Cardiac fibroblast (primary cell): ENCODE measurements around the gene EXOG.

Experiments used
- DNase-seq, 2 donors: peaks; one replicate each; pipeline versions ENCODE4 v3.0.0 to v3.0.0-alpha.2; 2010; ENCODE audit warnings: low read depth in 2 of 2
- H3K4me3 ChIP-seq, 2 donors: replicated peaks in 1 of 2; 1 replicate in 1 of 2; 2 replicates in 1 of 2; pipeline ENCODE4 v1.5.1; 2011; ENCODE audit warnings: low read depth in 2 of 2, low read length in 2 of 2, mild to moderate bottlenecking in 2 of 2, moderate library complexity in 1 of 2
- TF ChIP-seq, protein P1 (sequence below): IDR thresholded peaks from one replicate; pipeline ENCODE4 v1.5.1; 2011; ENCODE audit warnings: low read depth, mild to moderate bottlenecking, low read length, inconsistent platforms

EXOG gene, protein sequence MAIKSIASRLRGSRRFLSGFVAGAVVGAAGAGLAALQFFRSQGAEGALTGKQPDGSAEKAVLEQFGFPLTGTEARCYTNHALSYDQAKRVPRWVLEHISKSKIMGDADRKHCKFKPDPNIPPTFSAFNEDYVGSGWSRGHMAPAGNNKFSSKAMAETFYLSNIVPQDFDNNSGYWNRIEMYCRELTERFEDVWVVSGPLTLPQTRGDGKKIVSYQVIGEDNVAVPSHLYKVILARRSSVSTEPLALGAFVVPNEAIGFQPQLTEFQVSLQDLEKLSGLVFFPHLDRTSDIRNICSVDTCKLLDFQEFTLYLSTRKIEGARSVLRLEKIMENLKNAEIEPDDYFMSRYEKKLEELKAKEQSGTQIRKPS

DNA sequence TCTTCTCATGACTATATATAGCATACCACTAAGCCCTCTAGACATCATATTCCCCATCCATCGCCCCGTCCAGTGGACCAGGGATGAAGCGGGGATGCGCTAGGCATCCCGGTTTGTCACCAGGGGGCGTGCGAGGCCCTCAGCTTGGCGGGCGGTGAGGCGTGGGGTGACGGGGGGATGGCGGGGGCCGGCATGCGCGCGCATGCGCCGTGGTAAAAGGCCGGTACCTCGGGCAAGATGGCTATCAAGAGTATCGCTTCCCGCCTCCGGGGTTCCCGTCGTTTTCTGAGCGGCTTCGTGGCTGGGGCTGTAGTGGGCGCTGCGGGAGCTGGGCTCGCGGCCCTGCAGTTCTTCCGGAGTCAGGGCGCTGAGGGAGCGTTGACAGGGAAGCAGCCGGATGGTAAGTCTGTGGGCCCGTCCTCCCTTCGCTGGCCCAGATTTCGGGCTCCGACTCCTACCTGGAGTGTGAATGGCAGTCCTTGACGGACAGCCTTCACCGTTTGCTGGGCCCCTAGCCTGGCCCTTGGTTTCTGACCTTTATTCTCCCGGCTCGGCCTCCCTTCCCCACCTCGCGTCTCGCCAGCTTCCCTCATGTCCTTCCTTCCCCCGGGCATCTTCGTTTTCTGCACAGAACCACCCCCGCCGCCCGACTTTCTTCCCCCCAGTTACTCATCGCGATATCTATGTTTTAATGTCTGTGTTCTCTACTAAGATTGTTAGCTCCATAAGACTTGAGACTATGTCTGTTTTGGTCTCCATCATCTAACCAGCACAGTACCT, at the start of gene EXOG:
EXOG (plus strand) TSS at position 210 of the 780 bp plus-strand sequence; CDS start at position 238, 28 bp downstream.
- DNase-seq: peak; percentile 92 to 95
- TF ChIP-seq, protein P1, sequence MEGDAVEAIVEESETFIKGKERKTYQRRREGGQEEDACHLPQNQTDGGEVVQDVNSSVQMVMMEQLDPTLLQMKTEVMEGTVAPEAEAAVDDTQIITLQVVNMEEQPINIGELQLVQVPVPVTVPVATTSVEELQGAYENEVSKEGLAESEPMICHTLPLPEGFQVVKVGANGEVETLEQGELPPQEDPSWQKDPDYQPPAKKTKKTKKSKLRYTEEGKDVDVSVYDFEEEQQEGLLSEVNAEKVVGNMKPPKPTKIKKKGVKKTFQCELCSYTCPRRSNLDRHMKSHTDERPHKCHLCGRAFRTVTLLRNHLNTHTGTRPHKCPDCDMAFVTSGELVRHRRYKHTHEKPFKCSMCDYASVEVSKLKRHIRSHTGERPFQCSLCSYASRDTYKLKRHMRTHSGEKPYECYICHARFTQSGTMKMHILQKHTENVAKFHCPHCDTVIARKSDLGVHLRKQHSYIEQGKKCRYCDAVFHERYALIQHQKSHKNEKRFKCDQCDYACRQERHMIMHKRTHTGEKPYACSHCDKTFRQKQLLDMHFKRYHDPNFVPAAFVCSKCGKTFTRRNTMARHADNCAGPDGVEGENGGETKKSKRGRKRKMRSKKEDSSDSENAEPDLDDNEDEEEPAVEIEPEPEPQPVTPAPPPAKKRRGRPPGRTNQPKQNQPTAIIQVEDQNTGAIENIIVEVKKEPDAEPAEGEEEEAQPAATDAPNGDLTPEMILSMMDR: peak; percentile 82
- H3K4me3 ChIP-seq: peak within 1 kb of the TSS; percentile 80 to 82

DNA sequence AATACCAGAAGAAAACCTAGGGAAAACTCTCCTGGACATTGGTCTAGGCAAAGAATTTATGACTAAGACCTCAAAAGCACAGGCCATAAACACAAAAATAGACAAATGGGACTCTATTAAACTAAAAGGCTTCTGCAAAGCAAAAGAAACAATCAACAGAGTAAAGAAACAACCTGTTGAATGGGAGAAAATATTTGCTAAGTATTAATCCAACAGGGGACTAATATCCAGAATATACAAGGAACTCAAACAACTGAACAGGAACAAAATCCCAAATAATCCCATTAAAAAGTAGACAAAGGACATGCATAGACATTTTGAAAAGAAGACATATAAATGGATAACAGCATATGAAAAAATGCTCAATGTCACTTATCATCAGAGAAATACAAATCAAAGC, 49.3 kb upstream of the EXOG start:
- no peak overlapping the region for H3K4me3 ChIP-seq
- TF ChIP-seq, protein P1: no peak
- no peak for DNase-seq

DNA sequence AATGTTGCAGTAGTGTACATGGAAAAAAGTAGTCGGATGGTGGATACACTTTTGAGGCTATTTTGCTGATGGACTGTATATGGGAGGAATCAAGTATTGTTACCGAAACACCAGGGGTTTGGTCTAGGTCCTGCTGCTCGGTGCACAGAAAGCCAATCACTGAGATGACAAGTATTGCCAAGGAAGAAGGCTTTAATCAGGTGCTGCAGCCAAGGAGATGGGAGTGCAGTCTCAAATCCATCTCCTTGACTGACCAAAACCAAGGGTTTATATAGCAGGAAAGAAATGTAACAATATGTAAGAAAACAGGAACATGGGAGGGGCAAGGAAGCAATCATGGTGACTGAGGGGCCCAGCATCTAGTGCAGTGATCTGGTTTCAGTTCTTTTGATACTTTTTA, 45.3 kb upstream of the EXOG start:
- DNase-seq: no peak
- no peak overlapping the region for H3K4me3 ChIP-seq
- TF ChIP-seq, protein P1: no peak

DNA sequence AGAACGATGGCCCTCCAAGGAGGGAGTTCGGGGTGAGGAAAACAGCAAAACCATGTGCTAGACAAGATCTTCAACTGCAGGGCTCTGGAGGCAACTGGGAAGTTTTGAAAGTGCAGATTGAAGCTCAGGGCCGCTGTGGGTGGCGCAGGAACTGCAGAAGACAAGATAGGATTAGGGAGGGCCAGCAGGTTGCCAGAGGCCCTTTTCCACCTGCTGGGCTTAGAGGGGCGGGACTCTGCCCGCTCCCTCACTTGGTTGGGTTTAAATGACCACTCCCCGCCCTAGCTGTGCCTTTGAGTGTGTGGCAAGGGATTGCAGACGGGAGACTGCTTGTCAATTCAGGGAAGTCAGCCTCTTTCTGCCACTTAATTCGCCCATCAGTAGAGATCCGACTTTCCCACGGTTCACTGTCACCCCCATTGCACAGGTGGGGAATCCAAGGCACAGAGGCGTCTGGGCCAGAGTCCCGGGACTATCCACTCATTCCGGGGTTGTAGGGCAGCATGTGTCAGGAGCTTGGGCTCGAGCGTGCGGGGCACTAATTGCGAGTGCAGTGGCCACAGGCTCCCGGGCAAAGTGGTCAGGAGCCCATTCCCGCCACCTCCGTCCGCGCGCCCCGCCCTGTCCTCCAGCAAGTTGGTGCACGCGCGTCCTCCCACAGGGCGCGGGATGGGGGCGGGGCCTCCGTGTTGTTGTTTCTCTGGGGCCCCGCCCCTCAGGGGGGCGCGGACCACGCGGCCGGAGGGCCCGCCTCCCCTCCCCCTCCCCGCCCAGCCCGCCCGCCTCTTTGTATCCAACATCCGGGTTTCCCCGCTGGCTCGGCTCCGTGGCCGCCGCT, 42.8 kb upstream of the EXOG start, which contains the start of gene ACVR2B:
ACVR2B (plus strand) TSS at position 816 of the 838 bp plus-strand sequence. CDS start 433 bp downstream, outside the sequence.
- TF ChIP-seq, protein P1: no peak
- DNase-seq: peak; percentile 74 to 82
- peak within 1 kb of the TSS; percentile 66 to 82 for H3K4me3 ChIP-seq

DNA sequence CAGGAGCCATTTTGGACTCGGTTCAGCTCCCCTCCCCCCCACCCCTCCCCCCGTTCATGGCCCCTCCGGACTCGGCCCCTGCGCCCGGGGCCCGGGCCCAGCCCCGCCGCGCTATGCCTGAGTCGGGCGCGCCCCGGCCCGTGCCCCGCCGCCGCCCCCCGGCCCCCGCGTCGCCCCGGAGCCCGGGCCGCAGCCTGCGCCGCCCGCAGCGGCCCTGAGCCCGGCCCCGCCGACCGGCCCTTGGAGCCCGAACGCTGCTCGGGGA, 42.3 kb upstream of the EXOG start:
- TF ChIP-seq, protein P1: no peak
- DNase-seq: no peak
- peak overlapping the region; percentile 66 to 82 for H3K4me3 ChIP-seq

DNA sequence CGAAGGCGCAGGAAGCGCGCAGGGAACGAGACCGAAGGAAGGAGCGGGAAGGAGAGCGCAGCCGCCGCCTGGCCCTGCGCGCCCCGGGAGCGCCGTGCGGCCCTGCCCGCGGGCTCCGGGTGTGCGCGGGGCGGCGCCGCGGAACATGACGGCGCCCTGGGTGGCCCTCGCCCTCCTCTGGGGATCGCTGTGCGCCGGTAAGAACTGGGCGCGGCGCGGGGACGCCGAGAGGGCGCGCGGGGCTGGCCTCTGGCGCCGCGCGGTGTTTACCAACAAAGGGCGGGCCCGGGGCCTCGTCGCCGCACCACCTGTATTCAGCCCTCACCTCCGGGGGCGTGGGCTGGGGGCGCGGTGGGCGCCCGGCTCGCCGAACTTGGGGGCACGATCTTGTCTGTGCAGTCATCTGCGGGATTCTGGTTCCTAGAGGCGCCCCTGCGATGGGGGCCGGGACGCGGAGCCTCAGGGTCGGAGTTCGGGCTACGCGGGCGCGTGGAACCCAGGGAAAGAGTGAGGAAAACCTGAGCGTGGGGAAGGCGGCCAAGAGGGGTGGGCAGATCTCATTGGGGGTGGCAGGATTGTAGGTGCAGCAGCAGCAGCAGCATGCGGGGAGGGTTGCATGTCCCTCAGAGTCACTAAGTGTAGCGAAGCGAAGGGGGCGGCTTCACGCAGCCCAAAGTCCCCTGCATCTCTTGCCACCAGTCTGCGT, 41.8 kb upstream of the EXOG start:
- DNase-seq: peak in 1 of 2 donors; percentile 16
- H3K4me3 ChIP-seq: peak overlapping the region; percentile 66 to 82
- TF ChIP-seq, protein P1: no peak
